HCT116 (cell line): ENCODE results near the gene TENT4A. TPM values are rescaled to one million over a fixed set of nuclear protein-coding genes. Genes with fewer than 3 reads are reported as not detected.

Source experiments
- ATAC-seq: fragments of 200-7000 bp; cut with Tn5 transposase; 2 replicates; pipeline ENCODE4 v1.9.1; 2020; ENCODE audit warnings: mild to moderate bottlenecking, moderate library complexity
- BruUV-seq: library from RNA; stranded (reverse); fragments of 400-500 nt; replicated peaks from 2 replicates; lab custom pipeline; 2021; lab: Mats Ljungman, UMichigan
- CTCF ChIA-PET: fragments of 300-600 bp; sonication (Branson Sonifier 250); formaldehyde crosslinking; loops from one replicate; lab custom pipeline; 2021; ENCODE audit warnings: antibody characterized with exemption; lab: Charles Lee
- POLR2A ChIA-PET: fragments of 300-600, 350-600 bp; sonication (Branson Sonifier 250); formaldehyde crosslinking; loops from one replicate; lab custom pipeline; 2021; ENCODE audit warnings: antibody characterized with exemption; lab: Charles Lee
- RAD21 ChIA-PET, 2 experiments: fragments of 300-600 bp; sonication (Branson Sonifier 250); formaldehyde crosslinking; loops; one replicate each; lab custom pipeline; 2023; ENCODE audit warnings: low total read pairs in 2 of 2; ENCODE audit not compliant: uncharacterized antibody in 2 of 2, unreplicated experiment in 2 of 2, low non-redundant PET in 1 of 2; lab: Charles Lee
- DNase-seq: peaks from one replicate; pipeline ENCODE4 v3.0.0-alpha.2; 2010; ENCODE audit warnings: low read depth, low spot score
- H2AFZ ChIP-seq: fragments of 200-600 bp; shearing (Covaris generic), sonication (generic); 2 replicates; pipeline ENCODE4 v1.6.1; 2017; ENCODE audit warnings: low read depth, mixed run types, mixed read lengths, antibody characterized with exemption, low read length; ENCODE audit not compliant: poor library complexity, severe bottlenecking
- H3K27ac ChIP-seq: 2 replicates; pipeline ENCODE4 v1.5.1; 2012; ENCODE audit warnings: low read depth, low read length
- H3K27me3 ChIP-seq: fragments of 200-600 bp; sonication (generic); 2 replicates; pipeline ENCODE4 v1.6.1; 2016; ENCODE audit warnings: mixed run types, low read length, mixed read lengths; ENCODE audit not compliant: insufficient read depth
- H3K36me3 ChIP-seq, 2 experiments: fragments of 200-500 bp in 1 of 2; fragments of 200-600 bp in 1 of 2; sonication (Bioruptor generic) in 1 of 2; sonication (generic) in 1 of 2; 2 replicates each; pipeline versions ENCODE4 v1.5.1 to v1.6.1; 2014 to 2016; ENCODE audit warnings: low read length in 2 of 2, inconsistent platforms in 1 of 2, mixed read lengths in 1 of 2, mixed run types in 1 of 2; ENCODE audit not compliant: insufficient read depth in 2 of 2, control insufficient read depth in 1 of 2
- H3K4me1 ChIP-seq, 2 experiments: fragments of 200-600 bp in 1 of 2; sonication (generic) in 1 of 2; 2 replicates each; pipeline versions ENCODE4 v1.5.1 to v1.6.1; 2012 to 2017; ENCODE audit warnings: low read length in 2 of 2, inconsistent platforms in 1 of 2, mild to moderate bottlenecking in 1 of 2, mixed read lengths in 1 of 2, mixed run types in 1 of 2, moderate library complexity in 1 of 2; ENCODE audit not compliant: insufficient read depth in 2 of 2, control insufficient read depth in 1 of 2
- H3K4me2 ChIP-seq: fragments of 200-600 bp; sonication (generic); 2 replicates; pipeline ENCODE4 v1.6.1; 2017; ENCODE audit warnings: mixed run types, low read length, mixed read lengths
- H3K4me3 ChIP-seq, 2 experiments: fragments of 200-600 bp in 1 of 2; sonication (generic) in 1 of 2; replicated peaks in 1 of 2; 2 replicates each; pipeline ENCODE4 v1.5.1; 2011 to 2016; ENCODE audit warnings: low read length in 2 of 2, control low read depth in 1 of 2, low read depth in 1 of 2, mild to moderate bottlenecking in 1 of 2, mixed read lengths in 1 of 2, mixed run types in 1 of 2
- H3K79me2 ChIP-seq: fragments of 200-600 bp; sonication (generic); 2 replicates; pipeline ENCODE4 v1.6.1; 2017; ENCODE audit warnings: mild to moderate bottlenecking, mixed run types, low read length, moderate library complexity, mixed read lengths; ENCODE audit not compliant: insufficient read depth
- H3K9ac ChIP-seq: fragments of 200-600 bp; sonication (generic); 2 replicates; pipeline ENCODE4 v1.6.1; 2016; ENCODE audit warnings: low read length, mixed read lengths
- H3K9me2 ChIP-seq: fragments of 200-600 bp; sonication (generic), shearing (Covaris generic); 2 replicates; pipeline ENCODE4 v1.6.1; 2017; ENCODE audit warnings: mixed run types, mild to moderate bottlenecking, moderate library complexity; ENCODE audit not compliant: insufficient read depth
- H3K9me3 ChIP-seq, 2 experiments: fragments of 200-500 bp in 1 of 2; fragments of 200-600 bp in 1 of 2; sonication (Bioruptor generic) in 1 of 2; sonication (generic) in 1 of 2; 2 replicates each; pipeline ENCODE4 v1.6.1; 2014 to 2017; ENCODE audit warnings: low read length in 2 of 2, mixed read lengths in 2 of 2, inconsistent platforms in 1 of 2, low read depth in 1 of 2, mild to moderate bottlenecking in 1 of 2, mixed run types in 1 of 2, moderate library complexity in 1 of 2; ENCODE audit not compliant: control insufficient read depth in 1 of 2, insufficient read depth in 1 of 2
- H4K20me1 ChIP-seq: fragments of 200-600 bp; sonication (generic), shearing (Covaris generic); 2 replicates; pipeline ENCODE4 v1.6.1; 2017; ENCODE audit warnings: mixed run types, mild to moderate bottlenecking, moderate library complexity; ENCODE audit not compliant: insufficient read depth
- ATF3 ChIP-seq: IDR thresholded peaks from 2 replicates; pipeline ENCODE4 v1.6.1; 2012
- EZH2 ChIP-seq: fragments of 200-600 bp; sonication (generic); IDR thresholded peaks from 2 replicates; pipeline ENCODE4 v1.6.1; 2017; ENCODE audit warnings: antibody characterized with exemption, mixed run types
- FOSL1 ChIP-seq: IDR thresholded peaks from 2 replicates; pipeline ENCODE4 v1.6.1; 2012; ENCODE audit warnings: low read depth
- MAX ChIP-seq: IDR thresholded peaks from 2 replicates; pipeline ENCODE4 v1.6.1; 2012
- POLR2A ChIP-seq: IDR thresholded peaks from 2 replicates; pipeline ENCODE4 v1.7.0; 2011; ENCODE audit warnings: borderline replicate concordance; ENCODE audit not compliant: insufficient read depth, insufficient read length; ENCODE audit errors: extremely low read depth
- REST ChIP-seq: IDR thresholded peaks from 2 replicates; pipeline ENCODE4 v1.6.1; 2012; ENCODE audit warnings: low read depth
- SIN3A ChIP-seq: IDR thresholded peaks from 2 replicates; pipeline ENCODE4 v1.6.1; 2012; ENCODE audit warnings: low read depth
- SP1 ChIP-seq: IDR thresholded peaks from 2 replicates; pipeline ENCODE4 v1.6.1; 2012; ENCODE audit warnings: low read depth
- TCF7L2 ChIP-seq: IDR thresholded peaks from 2 replicates; pipeline ENCODE4 v1.7.0; 2011; ENCODE audit warnings: borderline replicate concordance, inconsistent platforms; ENCODE audit not compliant: insufficient read depth, insufficient read length; ENCODE audit errors: extremely low read depth
- ZFX ChIP-seq: fragments of 450-650 bp; IDR thresholded peaks from 2 replicates; pipeline ENCODE4 v1.6.1; 2017
- intact Hi-C: fragments of 100-400 bp; cut with micrococcal nuclease; formaldehyde crosslinking; loops from 2 replicates; pipeline ENCODE4 v1.10.0; 2022
- total RNA-seq: library from RNA; stranded (reverse); gene quantifications from one replicate; pipeline ENCODE4 v1.2.1, GENCODE V29; 2021; ENCODE audit not compliant: unreplicated experiment

The TENT4A gene
- total RNA-seq, 1 experiment from 2014 or later, result 39.8 TPM

GRCh38 chr5:6720561-6720921 is 7.3 kb downstream of the TENT4A start:
- peaks cover 22% of the 10 kb centered on the region; the same call in 1 of the 2 replicates for H4K20me1 ChIP-seq
- no peaks in the 10 kb centered on the region for H3K27me3 ChIP-seq
- no peak overlapping the region for H2AFZ ChIP-seq
- H3K79me2 ChIP-seq, result peaks cover 99% of the 10 kb centered on the region
- H3K9me2 ChIP-seq, result no peaks in the 10 kb centered on the region
- no peak overlapping the region for H3K27ac ChIP-seq
- intact Hi-C loops, result no loop called here
- H3K9me3 ChIP-seq, result no peaks in the 10 kb centered on the region
- no peak overlapping the region for H3K4me3 ChIP-seq
- no peak overlapping the region for H3K9ac ChIP-seq
- RAD21 ChIA-PET, result no interaction called here
- no peak overlapping the region for H3K4me2 ChIP-seq
- TF ChIP-seq ATF3 (no peak), POLR2A (no peak), ZFX (no peak), TCF7L2 (no peak), SP1 (no peak), REST (no peak), MAX (no peak), SIN3A (no peak), EZH2 (no peak), FOSL1 (no peak)
- POLR2A ChIA-PET, result no interaction called here
- peaks cover 2 to 5% of the 10 kb centered on the region in 2 experiments; a peak in 3 of 4 replicates for H3K4me1 ChIP-seq
- H3K36me3 ChIP-seq, result peaks cover 6 to 34% of the 10 kb centered on the region in 2 experiments; a peak in 3 of 4 replicates
- ATAC-seq (no peak), DNase-seq (no peak)
- no TSS peak for BruUV-seq
- CTCF ChIA-PET, result no interaction called here
